ENCODE results near the gene RLBP1.

- TF ChIP-seq CTCF (IDR thresholded peaks at IDR 0.05) (no peak), POLR2AphosphoS5 (IDR thresholded peaks at IDR 0.05) (no peak)
Observed at GRCh38 chr15:89226359-89227221, 5.2 kb upstream of the RLBP1 start.

All from upper lobe of left lung (tissue), 4 donors.